Testis (tissue), 3 donors: ENCODE data around the gene ZXDC. TPM values are rescaled to one million over a fixed set of nuclear protein-coding genes. Genes with fewer than 3 reads are reported as not detected.

Experiments
- DNase-seq: peaks from one replicate; pipeline ENCODE4 v3.0.0-alpha.2; 2019
- H3K27ac ChIP-seq, 2 donors: fragments of 200-600 bp; sonication (generic); one replicate each; pipeline ENCODE4 v1.5.1; 2019
- H3K27me3 ChIP-seq: fragments of 200-600 bp; sonication (generic); one replicate; pipeline ENCODE4 v1.5.1; 2019
- H3K36me3 ChIP-seq: fragments of 200-600 bp; sonication (generic); one replicate; pipeline ENCODE4 v1.5.1; 2017; ENCODE audit warnings: low read depth; ENCODE audit errors: missing control alignments
- H3K4me1 ChIP-seq: fragments of 200-600 bp; sonication (generic); one replicate; pipeline ENCODE4 v1.5.1; 2019
- H3K4me3 ChIP-seq, 2 donors: fragments of 200-600 bp; sonication (generic); one replicate each; pipeline ENCODE4 v1.5.1; 2017 to 2019
- H3K9me3 ChIP-seq: fragments of 200-600 bp; sonication (generic); one replicate; pipeline ENCODE4 v1.5.1; 2017
- CTCF ChIP-seq, 3 experiments: fragments of 450-650 bp in 2 of 3; fragments of 200-600 bp in 1 of 3; sonication (generic) in 1 of 3; IDR thresholded peaks; one replicate each; pipeline ENCODE4 v1.5.1; 2016 to 2019; ENCODE audit warnings: antibody characterized with exemption in 3 of 3, mild to moderate bottlenecking in 2 of 3, moderate library complexity in 1 of 3
- POLR2A ChIP-seq: fragments of 450-650 bp; IDR thresholded peaks from one replicate; pipeline ENCODE4 v1.6.1; 2017; ENCODE audit warnings: antibody characterized with exemption, mild to moderate bottlenecking, moderate library complexity
- WGBS, 2 donors: methylation state at CpG; one replicate each; pipeline ENCODE4 v1.1.5; 2018; 5-methylcytosine and 5-hydroxymethylcytosine counted together
- intact Hi-C: fragments of 100-400 bp; cut with DNase I; formaldehyde crosslinking; loops from one replicate; pipeline ENCODE4 v1.15.1; 2023; ENCODE audit warnings: low total_unique reads
- polyA plus RNA-seq: library from polyadenylated mRNA; stranded (reverse); fragments of 350-450 nt; fragmentation: Illumina TruSeq; extraction: RNeasy Lipid Tissue Mini Kit (QIAGEN cat#74804); gene quantifications from one replicate; pipeline ENCODE4 v1.2.3, GENCODE V29; 2014; ENCODE audit warnings: low read depth, low replicate concordance; ENCODE audit not compliant: insufficient read depth
- total RNA-seq, 2 donors: library from RNA; depleted of rRNA; stranded (reverse); fragments of >200 nt; gene quantifications; one replicate each; pipeline ENCODE4 v1.2.3, GENCODE V29; 2016

The ZXDC gene
- total and polyA plus RNA-seq, 3 donors from 2014 or later: 25.6 to 80.3 (median 78.9) TPM

DNA sequence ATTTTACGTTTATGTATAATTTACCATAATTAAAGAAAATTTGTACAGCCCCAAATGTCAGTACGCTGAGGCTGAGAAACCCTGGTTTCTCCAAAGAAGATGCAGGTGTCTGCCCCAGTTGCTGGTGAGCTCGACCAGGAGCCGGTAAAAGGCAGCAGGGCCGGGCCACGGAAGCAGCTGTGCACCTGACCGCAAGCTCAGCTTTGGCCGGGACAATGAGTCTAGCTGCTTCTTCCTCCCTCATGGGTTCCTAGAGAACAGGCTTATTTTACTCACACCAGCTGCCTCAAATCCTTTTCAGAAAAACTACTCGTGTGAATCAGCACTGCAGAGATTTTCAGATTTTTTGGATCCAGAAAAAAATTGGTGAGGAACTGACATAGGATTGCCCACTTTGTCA is 18.0 kb upstream of the ZXDC start:
- Histone ChIP-seq H3K4me3 (no peak overlapping the region), H3K36me3 (no peaks in the 10 kb centered on the region), H3K27ac (no peak overlapping the region), H3K27me3 (no peaks in the 10 kb centered on the region), H3K9me3 (no peaks in the 10 kb centered on the region), H3K4me1 (no peaks in the 10 kb centered on the region)
- no peak for DNase-seq
- 66 to 67% methylated on average over 9 of the region's 9 CpGs for WGBS, 2 donors
- TF ChIP-seq CTCF (IDR thresholded peaks at IDR 0.05): no peak
- TF ChIP-seq POLR2A: no peak
- intact Hi-C loops: no loop called here

DNA sequence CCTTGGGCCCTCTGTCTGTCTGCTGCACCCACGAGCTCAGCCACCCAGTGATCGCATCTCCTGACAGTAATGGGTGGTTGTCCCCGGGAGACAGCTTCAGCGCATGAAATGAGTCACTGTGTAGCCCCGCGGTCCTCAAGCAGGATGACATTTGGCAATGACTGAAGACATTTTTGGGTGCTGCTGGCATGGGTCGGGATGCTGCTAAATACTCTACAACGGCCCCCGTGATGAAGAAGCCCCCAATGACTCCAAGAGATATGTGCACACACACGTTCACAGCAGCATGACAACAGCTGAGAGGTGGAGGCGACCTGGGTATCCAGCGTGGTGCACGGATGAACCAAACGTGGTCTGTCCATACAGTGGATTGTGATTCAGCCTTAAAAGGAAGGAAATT is 17.4 kb upstream of the ZXDC start:
- Histone ChIP-seq H3K4me1 (no peaks in the 10 kb centered on the region), H3K27me3 (no peaks in the 10 kb centered on the region), H3K36me3 (no peaks in the 10 kb centered on the region), H3K9me3 (no peaks in the 10 kb centered on the region), H3K27ac (no peak overlapping the region), H3K4me3 (no peak overlapping the region)
- intact Hi-C loops: no loop called here
- TF ChIP-seq POLR2A: no peak
- TF ChIP-seq CTCF (IDR thresholded peaks at IDR 0.05): no peak
- 91 to 92% methylated on average over 10 to 14 of the region's 14 CpGs for WGBS, 2 donors
- no peak for DNase-seq

DNA sequence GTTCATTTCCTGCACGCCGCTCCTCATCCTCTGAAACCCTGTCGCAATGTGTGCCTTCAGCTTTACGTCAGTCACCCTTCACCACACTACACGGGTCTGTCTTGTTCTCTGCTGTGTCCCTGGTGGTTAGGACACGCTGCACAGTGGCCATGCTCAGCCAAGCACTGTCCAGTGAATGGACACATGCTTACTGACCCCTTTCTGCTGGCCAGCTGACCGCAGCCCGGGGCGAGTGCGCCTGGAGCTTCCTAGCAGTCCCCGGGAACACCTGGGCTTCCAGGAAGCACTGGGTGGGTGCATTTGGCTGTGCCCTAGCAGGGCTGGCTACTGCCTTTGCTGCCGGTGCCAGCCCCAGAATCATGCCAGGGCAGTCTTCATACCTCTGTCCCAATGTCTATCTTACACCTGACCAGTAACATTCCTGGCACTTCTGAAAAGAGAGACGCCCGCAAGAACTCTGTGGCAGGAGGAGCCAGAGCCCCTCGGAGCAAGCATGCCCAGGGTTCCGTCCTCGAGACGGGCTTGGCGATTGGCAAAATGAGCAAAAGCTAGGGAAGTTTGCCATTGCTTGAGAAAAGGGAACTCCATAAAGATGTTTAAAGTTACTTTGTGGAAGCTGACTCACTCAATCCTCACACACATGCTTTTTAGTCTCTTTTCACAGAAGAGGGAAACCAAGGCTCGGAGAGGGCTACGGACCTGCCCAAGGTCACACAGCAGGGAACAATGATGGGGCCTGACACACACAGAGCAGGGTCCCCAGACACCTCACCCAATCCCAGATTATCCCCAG is 15.7 kb upstream of the ZXDC start:
- TF ChIP-seq CTCF (IDR thresholded peaks at IDR 0.05) (no peak), POLR2A (no peak)
- intact Hi-C loops: no loop called here
- no peaks in the 10 kb centered on the region for H3K36me3 ChIP-seq
- H3K4me3 ChIP-seq: no peak overlapping the region
- DNase-seq: no peak
- 86 to 92% methylated on average over 16 to 21 of the region's 21 CpGs for WGBS, 2 donors
- no peaks in the 10 kb centered on the region for H3K9me3 ChIP-seq
- H3K27ac ChIP-seq: no peak overlapping the region
- no peaks in the 10 kb centered on the region for H3K27me3 ChIP-seq
- H3K4me1 ChIP-seq: peaks cover 8% of the 10 kb centered on the region

- no peaks in the 10 kb centered on the region for H3K27me3 ChIP-seq
- peaks cover 8% of the 10 kb centered on the region for H3K4me1 ChIP-seq
- WGBS, 2 donors: 88 to 96% methylated on average over 6 of the region's 6 CpGs
- H3K4me3 ChIP-seq: no peak overlapping the region
- H3K27ac ChIP-seq: no peak overlapping the region
- TF ChIP-seq CTCF (IDR thresholded peaks at IDR 0.05) (no peak), POLR2A (no peak)
- no peaks in the 10 kb centered on the region for H3K9me3 ChIP-seq
- no peak for DNase-seq
- intact Hi-C loops: no loop called here
- no peaks in the 10 kb centered on the region for H3K36me3 ChIP-seq
Measured at GRCh38 chr3:126490619-126491018, 14.9 kb upstream of the ZXDC start.
